Measurements from ENCODE around the gene GNAT1. TPM values are rescaled to one million over a fixed set of nuclear protein-coding genes. Genes with fewer than 3 reads are reported as not detected.

GNAT1 gene
- total RNA-seq, 1 experiment from 2014 or later: not detected

- H3K9ac ChIP-seq (ENCODE audit: extremely low read depth, insufficient read length, low read length): no peak overlapping the region
- TF ChIP-seq, protein P1, sequence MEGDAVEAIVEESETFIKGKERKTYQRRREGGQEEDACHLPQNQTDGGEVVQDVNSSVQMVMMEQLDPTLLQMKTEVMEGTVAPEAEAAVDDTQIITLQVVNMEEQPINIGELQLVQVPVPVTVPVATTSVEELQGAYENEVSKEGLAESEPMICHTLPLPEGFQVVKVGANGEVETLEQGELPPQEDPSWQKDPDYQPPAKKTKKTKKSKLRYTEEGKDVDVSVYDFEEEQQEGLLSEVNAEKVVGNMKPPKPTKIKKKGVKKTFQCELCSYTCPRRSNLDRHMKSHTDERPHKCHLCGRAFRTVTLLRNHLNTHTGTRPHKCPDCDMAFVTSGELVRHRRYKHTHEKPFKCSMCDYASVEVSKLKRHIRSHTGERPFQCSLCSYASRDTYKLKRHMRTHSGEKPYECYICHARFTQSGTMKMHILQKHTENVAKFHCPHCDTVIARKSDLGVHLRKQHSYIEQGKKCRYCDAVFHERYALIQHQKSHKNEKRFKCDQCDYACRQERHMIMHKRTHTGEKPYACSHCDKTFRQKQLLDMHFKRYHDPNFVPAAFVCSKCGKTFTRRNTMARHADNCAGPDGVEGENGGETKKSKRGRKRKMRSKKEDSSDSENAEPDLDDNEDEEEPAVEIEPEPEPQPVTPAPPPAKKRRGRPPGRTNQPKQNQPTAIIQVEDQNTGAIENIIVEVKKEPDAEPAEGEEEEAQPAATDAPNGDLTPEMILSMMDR (conservative IDR thresholded peaks at IDR 0.05): peak; percentile 32; the same call in 2 of the 3 replicates
- H2BK15ac ChIP-seq (ENCODE audit: low read depth, low read length): no peak overlapping the region
- H2BK12ac ChIP-seq (ENCODE audit: insufficient read length, low read depth, low read length): no peak overlapping the region
- Mint-ChIP-seq H3K27ac (peak overlapping the region in 2 of 3 experiments; percentile 58 to 74; a peak in 4 of 7 replicates), H3K4me3 (peak overlapping the region; percentile 96 to 99; a peak in 4 of 5 replicates), H3K9me3 (no peaks in the 10 kb centered on the region), H3K4me1 (peaks cover 60 to 68% of the 10 kb centered on the region in 2 experiments), H3K27me3 (ENCODE audit: low read depth) (no peaks in the 10 kb centered on the region), H3K36me3 (ENCODE audit: insufficient read depth in 1 of 3, low read depth in 3 of 3) (peaks cover 6 to 11% (median 10%) of the 10 kb centered on the region in 3 experiments; a peak in 4 of 7 replicates)
- H3T11ph ChIP-seq (ENCODE audit: low read length): no peak overlapping the region
- no peak overlapping the region for H3K23ac ChIP-seq (ENCODE audit: insufficient read length, low read depth, low read length)
- no peak overlapping the region for H2BK20ac ChIP-seq (ENCODE audit: low read depth, low read length, poor library complexity, severe bottlenecking)
- H3K79me2 ChIP-seq (ENCODE audit: insufficient read depth, low read length): peaks cover 30% of the 10 kb centered on the region; the same call in 1 of the 2 replicates
- H3K4ac ChIP-seq (ENCODE audit: low read depth, low read length): no peak overlapping the region
- no peak overlapping the region for H3K14ac ChIP-seq (ENCODE audit: insufficient read depth, low read length)
- no peak overlapping the region for H2AK5ac ChIP-seq (ENCODE audit: insufficient read length, low read length)
- H3K79me1 ChIP-seq (ENCODE audit: insufficient read depth, low read depth, low read length, poor library complexity, severe bottlenecking): peaks cover 11% of the 10 kb centered on the region
- H3K27me3 ChIP-seq (ENCODE audit: insufficient read depth, low read length): no peaks in the 10 kb centered on the region
- H3K18ac ChIP-seq (ENCODE audit: insufficient read length, low read depth, low read length): no peak overlapping the region
- no peak overlapping the region for H4K8ac ChIP-seq (replicated peaks; ENCODE audit: insufficient read length, low read depth, low read length)
- peaks cover 17% of the 10 kb centered on the region for H3K23me2 ChIP-seq (ENCODE audit: insufficient read length, low read depth, low read length, poor library complexity, severe bottlenecking)
- no peak overlapping the region for H2BK120ac ChIP-seq (ENCODE audit: low read depth, low read length, poor library complexity, severe bottlenecking)
- H3K56ac ChIP-seq (ENCODE audit: insufficient read length, low read depth, low read length): no peak overlapping the region
- no peak overlapping the region for H3K27ac ChIP-seq (ENCODE audit: insufficient read length, low read depth, low read length)
- H3K9me3 ChIP-seq (ENCODE audit: control insufficient read depth, low read depth, low read length): no peaks in the 10 kb centered on the region
- no peak overlapping the region for H4K5ac ChIP-seq (ENCODE audit: insufficient read length, low read depth, low read length)
- H4K20me1 ChIP-seq (ENCODE audit: control insufficient read depth, insufficient read depth, insufficient read length): no peaks in the 10 kb centered on the region
- no peak overlapping the region for H2BK5ac ChIP-seq (ENCODE audit: insufficient read length, low read length)
- peak overlapping the region; percentile 91 for H3K4me2 ChIP-seq (ENCODE audit: insufficient read depth, insufficient read length, low read length)
- WGBS (ENCODE audit: extremely low coverage, insufficient read length, low lambda C conversion rate): no CpG with 5 or more reads among the region's 7 CpGs
- no peak for DNase-seq
- H2AFZ ChIP-seq (ENCODE audit: low read length): no peak overlapping the region
- H3K4me1 ChIP-seq (ENCODE audit: insufficient read depth, low read length): peaks cover 15% of the 10 kb centered on the region; the same call in 1 of the 2 replicates
- no peak overlapping the region for H4K91ac ChIP-seq (ENCODE audit: insufficient read length, low read depth, low read length)
Observed at GRCh38 chr3:50238549-50239026, 47.2 kb downstream of the GNAT1 start.
